PC-3 (cell line): ENCODE data around the gene CALML6. TPM values are rescaled to one million over a fixed set of nuclear protein-coding genes. Genes with fewer than 3 reads are reported as not detected.

Experiments used
- ATAC-seq: fragments of 200-7000 bp; cut with Tn5 transposase; 2 replicates; pipeline ENCODE4 v1.9.1; 2020; ENCODE audit warnings: mild to moderate bottlenecking, moderate library complexity
- BruUV-seq: library from RNA; stranded (reverse); fragments of 400-500 nt; replicated peaks from 2 replicates; lab custom pipeline; 2021; lab: Mats Ljungman, UMichigan
- CTCF ChIA-PET: fragments of 300-600 bp; sonication (Branson Sonifier 250); formaldehyde crosslinking; loops from one replicate; lab custom pipeline; 2022; ENCODE audit warnings: antibody characterized with exemption; lab: Charles Lee
- POLR2A ChIA-PET: fragments of 300-600 bp; sonication (Branson Sonifier 250); formaldehyde crosslinking; loops from one replicate; lab custom pipeline; 2022; ENCODE audit warnings: antibody characterized with exemption; ENCODE audit not compliant: unreplicated experiment; lab: Charles Lee
- DNase-seq: peaks from one replicate; pipeline ENCODE4 v3.0.0-alpha.2; 2015
- H2AFZ ChIP-seq: fragments of 300-600 bp; sonication (generic); 2 replicates; pipeline ENCODE4 v1.6.0; 2016; ENCODE audit warnings: antibody characterized with exemption, low read length
- H3F3A ChIP-seq: fragments of 300-600 bp; sonication (generic); one replicate; pipeline ENCODE4 v1.6.0; 2017; ENCODE audit warnings: antibody characterized with exemption, low read length, control low read depth, mild to moderate bottlenecking; ENCODE audit not compliant: unreplicated experiment
- H3K27ac ChIP-seq: fragments of 300-600 bp; sonication (generic); 2 replicates; pipeline ENCODE4 v1.5.1; 2016; ENCODE audit warnings: mild to moderate bottlenecking, low read length
- H3K27me3 ChIP-seq: fragments of 300-600 bp; sonication (generic); 2 replicates; pipeline ENCODE4 v1.6.1; 2016; ENCODE audit warnings: low read length, mixed read lengths
- H3K36me3 ChIP-seq: fragments of 300-600 bp; sonication (generic); 2 replicates; pipeline ENCODE4 v1.6.1; 2016; ENCODE audit warnings: low read depth, mixed run types, low read length, mixed read lengths
- H3K4me1 ChIP-seq: fragments of 300-600 bp; sonication (generic); 2 replicates; pipeline ENCODE4 v1.5.1; 2016; ENCODE audit warnings: low read length; ENCODE audit not compliant: insufficient read depth
- H3K4me2 ChIP-seq: fragments of 300-600 bp; sonication (generic); 2 replicates; pipeline ENCODE4 v1.6.0; 2016; ENCODE audit warnings: low read length
- H3K4me3 ChIP-seq: fragments of 300-600 bp; sonication (generic); 2 replicates; pipeline ENCODE4 v1.5.1; 2016; ENCODE audit warnings: mild to moderate bottlenecking, low read length, mixed read lengths
- H3K79me2 ChIP-seq: fragments of 300-600 bp; sonication (generic); 2 replicates; pipeline ENCODE4 v1.6.1; 2017; ENCODE audit warnings: low read length, mixed read lengths
- H3K9ac ChIP-seq: fragments of 300-600 bp; sonication (generic); 2 replicates; pipeline ENCODE4 v1.6.0; 2016; ENCODE audit warnings: mild to moderate bottlenecking, low read length
- H3K9me2 ChIP-seq: fragments of 300-600 bp; sonication (generic); replicated peaks from 2 replicates; pipeline ENCODE4 v1.6.1; 2016; ENCODE audit warnings: mixed run types, low read length, mixed read lengths
- H3K9me3 ChIP-seq: fragments of 300-600 bp; sonication (generic); 2 replicates; pipeline ENCODE4 v1.6.1; 2016; ENCODE audit warnings: low read length, mixed read lengths
- H4K20me1 ChIP-seq: fragments of 300-600 bp; sonication (generic); 2 replicates; pipeline ENCODE4 v1.6.1; 2016; ENCODE audit warnings: low read length, mixed read lengths
- EZH2 ChIP-seq: fragments of 300-600 bp; sonication (generic); IDR thresholded peaks from one replicate; pipeline ENCODE4 v1.6.1; 2017; ENCODE audit warnings: antibody characterized with exemption, mild to moderate bottlenecking, low read length; ENCODE audit not compliant: unreplicated experiment
- EZH2phosphoT487 ChIP-seq: fragments of 300-600 bp; sonication (generic); IDR thresholded peaks from 2 replicates; pipeline ENCODE4 v1.6.1; 2018; ENCODE audit warnings: mild to moderate bottlenecking, antibody characterized with exemption, low read length, borderline replicate concordance
- intact Hi-C: fragments of 100-400 bp; cut with micrococcal nuclease; formaldehyde crosslinking; loops from 2 replicates; pipeline ENCODE4 v1.9.0; 2023
- total RNA-seq: library from RNA; depleted of rRNA; stranded (reverse); fragments of >200 nt; gene quantifications from 2 replicates; pipeline ENCODE4 v1.2.3, GENCODE V29; 2014
- TF ChIP-seq, protein P1 (sequence below): fragments of 300-600 bp; sonication (generic); conservative IDR thresholded peaks from 2 replicates; pipeline ENCODE4 v1.5.1; 2017; ENCODE audit warnings: antibody characterized with exemption, low read depth, mild to moderate bottlenecking, low read length

The CALML6 gene
- total RNA-seq, 1 experiment from 2014 or later = 1.7 TPM

DNA sequence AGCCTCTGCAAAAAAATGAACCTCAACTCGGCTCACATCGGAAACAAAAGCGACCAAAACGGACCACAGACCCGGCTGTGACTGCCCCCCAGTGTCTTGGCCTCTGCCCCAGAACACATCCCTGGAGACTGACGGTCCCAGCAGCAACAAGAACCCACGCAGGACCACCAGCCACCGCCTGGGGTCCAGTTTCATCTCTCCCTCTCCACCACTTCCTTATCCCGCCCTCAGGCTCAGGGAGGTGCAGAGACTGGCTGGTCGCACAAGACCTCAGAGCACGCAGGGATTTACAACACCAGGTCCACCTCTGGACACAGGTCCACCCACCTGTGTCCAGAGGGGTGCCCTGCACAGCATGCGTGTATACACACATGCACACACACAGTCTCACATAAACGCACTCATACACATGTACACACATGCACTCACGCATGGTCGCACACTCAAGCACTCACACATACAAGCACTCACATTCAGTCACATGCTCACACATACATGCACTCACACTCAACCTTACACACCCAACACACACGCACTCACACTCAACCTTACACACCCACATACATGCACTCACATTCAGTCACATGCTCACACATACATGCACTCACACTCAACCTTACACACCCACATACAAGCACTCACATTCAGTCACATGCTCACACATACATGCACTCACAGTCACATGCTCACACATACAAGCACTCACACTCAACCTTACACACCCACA is 22.7 kb downstream of the CALML6 start:
- ChIA-PET POLR2A (no interaction called here), CTCF (no interaction called here)
- BruUV-seq = no TSS peak
- Histone ChIP-seq H4K20me1 (no peaks in the 10 kb centered on the region), H3F3A (no peaks in the 10 kb centered on the region), H3K9me2 (no peaks in the 10 kb centered on the region), H3K36me3 (no peaks in the 10 kb centered on the region), H3K4me3 (no peak overlapping the region), H3K4me1 (no peaks in the 10 kb centered on the region), H2AFZ (no peak overlapping the region), H3K27ac (no peak overlapping the region), H3K4me2 (no peak overlapping the region), H3K79me2 (no peaks in the 10 kb centered on the region), H3K9ac (no peak overlapping the region), H3K9me3 (no peaks in the 10 kb centered on the region), H3K27me3 (no peaks in the 10 kb centered on the region)
- ATAC-seq (no peak), DNase-seq (no peak)
- intact Hi-C loops = no loop called here
- TF ChIP-seq, protein P1, sequence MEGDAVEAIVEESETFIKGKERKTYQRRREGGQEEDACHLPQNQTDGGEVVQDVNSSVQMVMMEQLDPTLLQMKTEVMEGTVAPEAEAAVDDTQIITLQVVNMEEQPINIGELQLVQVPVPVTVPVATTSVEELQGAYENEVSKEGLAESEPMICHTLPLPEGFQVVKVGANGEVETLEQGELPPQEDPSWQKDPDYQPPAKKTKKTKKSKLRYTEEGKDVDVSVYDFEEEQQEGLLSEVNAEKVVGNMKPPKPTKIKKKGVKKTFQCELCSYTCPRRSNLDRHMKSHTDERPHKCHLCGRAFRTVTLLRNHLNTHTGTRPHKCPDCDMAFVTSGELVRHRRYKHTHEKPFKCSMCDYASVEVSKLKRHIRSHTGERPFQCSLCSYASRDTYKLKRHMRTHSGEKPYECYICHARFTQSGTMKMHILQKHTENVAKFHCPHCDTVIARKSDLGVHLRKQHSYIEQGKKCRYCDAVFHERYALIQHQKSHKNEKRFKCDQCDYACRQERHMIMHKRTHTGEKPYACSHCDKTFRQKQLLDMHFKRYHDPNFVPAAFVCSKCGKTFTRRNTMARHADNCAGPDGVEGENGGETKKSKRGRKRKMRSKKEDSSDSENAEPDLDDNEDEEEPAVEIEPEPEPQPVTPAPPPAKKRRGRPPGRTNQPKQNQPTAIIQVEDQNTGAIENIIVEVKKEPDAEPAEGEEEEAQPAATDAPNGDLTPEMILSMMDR = no peak
- TF ChIP-seq EZH2 = no peak
- TF ChIP-seq EZH2phosphoT487 = no peak

DNA sequence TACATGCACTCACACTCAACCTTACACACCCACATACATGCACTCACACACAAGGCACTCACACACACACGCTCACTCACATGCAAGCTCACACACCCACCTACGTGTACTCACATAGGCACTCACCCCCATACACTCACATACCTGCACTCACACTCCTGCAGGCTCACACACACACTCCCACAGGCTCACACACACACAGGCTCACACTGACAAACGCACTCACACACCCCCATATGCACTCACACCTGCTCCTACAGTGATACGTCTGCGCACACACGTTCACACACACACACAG is 23.2 kb downstream of the CALML6 start:
- no peak for DNase-seq
- CTCF ChIA-PET = no interaction called here
- H3K9me2 ChIP-seq = no peaks in the 10 kb centered on the region

More for the DNA sequence above, 23.2 kb downstream of the CALML6 start:
- Histone ChIP-seq H2AFZ (no peak overlapping the region), H3K4me1 (no peaks in the 10 kb centered on the region), H3K9me3 (no peaks in the 10 kb centered on the region), H3K9ac (no peak overlapping the region), H3K27me3 (no peaks in the 10 kb centered on the region), H3K79me2 (no peaks in the 10 kb centered on the region), H3K36me3 (no peaks in the 10 kb centered on the region), H3F3A (no peaks in the 10 kb centered on the region), H3K27ac (no peak overlapping the region), H3K4me2 (no peak overlapping the region), H4K20me1 (no peaks in the 10 kb centered on the region), H3K4me3 (no peak overlapping the region)
- intact Hi-C loops = no loop called here
- no peak for ATAC-seq
- BruUV-seq = no TSS peak
- POLR2A ChIA-PET = no interaction called here
- TF ChIP-seq, protein P1 = no peak
- TF ChIP-seq EZH2phosphoT487 (no peak), EZH2 (no peak)
